ENCODE data around the gene ANO1. TPM values are rescaled to one million over a fixed set of nuclear protein-coding genes. Genes with fewer than 3 reads are reported as not detected.
"Not testable (repeated sequence)": the region's sequence is repeated elsewhere in the genome, so short reads cannot be mapped to it uniquely, and the experiment has no call there.

ANO1 gene
- total RNA-seq, 1 donor from 2014 or later, result 9.1 TPM

DNA sequence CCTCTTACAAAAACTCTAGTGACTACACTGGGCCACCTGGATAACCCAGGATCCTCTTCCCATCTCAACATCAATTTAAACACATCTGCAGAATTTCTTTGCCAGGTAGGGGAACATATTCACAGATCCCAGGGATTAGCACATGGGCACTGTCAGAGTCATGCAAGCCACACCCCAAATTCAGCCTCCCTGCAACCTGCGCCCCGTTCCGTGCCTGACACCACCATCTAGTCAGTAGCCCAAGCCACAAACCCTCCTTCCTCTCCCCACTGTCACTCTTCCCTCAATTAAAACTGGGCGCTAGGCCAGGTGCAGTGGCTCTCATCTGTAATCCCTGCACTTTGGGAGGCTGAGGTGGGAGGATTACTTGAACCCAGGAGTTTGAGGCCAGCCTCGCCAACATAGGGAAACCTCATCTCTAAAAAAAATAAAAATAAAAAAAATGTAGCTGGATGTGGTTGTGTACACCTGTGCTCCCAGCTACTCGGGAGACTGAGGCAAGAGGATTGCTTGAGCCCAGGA, 131.3 kb downstream of the ANO1 start:
- no peak for TF ChIP-seq CTCF (IDR thresholded peaks at IDR 0.05; ENCODE audit: unreplicated experiment)
- Mint-ChIP-seq H3K4me1 (ENCODE audit: low read depth) (peaks cover 14% of the 10 kb centered on the region), H3K4me3 (ENCODE audit: low read depth) (no peak overlapping the region)

GRCh38 chr11:70210051-70210501, 132.0 kb downstream of the ANO1 start:
- TF ChIP-seq CTCF (IDR thresholded peaks at IDR 0.05; ENCODE audit: unreplicated experiment), result no peak
- no peak for DNase-seq (ENCODE audit: low spot score, unreplicated experiment)
- peak overlapping the region; percentile 26 for H3K27ac Mint-ChIP-seq
- peaks cover 16% of the 10 kb centered on the region for H3K36me3 Mint-ChIP-seq (ENCODE audit: insufficient read depth)
- H3K9me3 Mint-ChIP-seq (ENCODE audit: low read depth), result no peaks in the 10 kb centered on the region
- no peak overlapping the region for H3K4me3 Mint-ChIP-seq (ENCODE audit: low read depth)
- H3K27me3 Mint-ChIP-seq, result peaks cover 5% of the 10 kb centered on the region
- peaks cover 9% of the 10 kb centered on the region for H3K4me1 Mint-ChIP-seq (ENCODE audit: low read depth)

More for the DNA sequence above, 131.3 kb downstream of the ANO1 start:
- Mint-ChIP-seq H3K27me3 (peaks cover 5% of the 10 kb centered on the region), H3K27ac (no peak overlapping the region), H3K9me3 (ENCODE audit: low read depth) (no peaks in the 10 kb centered on the region), H3K36me3 (ENCODE audit: insufficient read depth) (peaks cover 16% of the 10 kb centered on the region)
- DNase-seq (ENCODE audit: low spot score, unreplicated experiment), result no peak

GRCh38 chr11:70210530-70210929, 132.4 kb downstream of the ANO1 start:
- Mint-ChIP-seq H3K4me1 (ENCODE audit: low read depth) (peaks cover 8% of the 10 kb centered on the region), H3K9me3 (ENCODE audit: low read depth) (no peaks in the 10 kb centered on the region), H3K4me3 (ENCODE audit: low read depth) (no peak overlapping the region), H3K27me3 (peaks cover 5% of the 10 kb centered on the region), H3K36me3 (ENCODE audit: insufficient read depth) (peaks cover 16% of the 10 kb centered on the region), H3K27ac (no peak overlapping the region)
- DNase-seq (ENCODE audit: low spot score, unreplicated experiment), result no peak
- TF ChIP-seq CTCF (IDR thresholded peaks at IDR 0.05; ENCODE audit: unreplicated experiment), result no peak

DNA sequence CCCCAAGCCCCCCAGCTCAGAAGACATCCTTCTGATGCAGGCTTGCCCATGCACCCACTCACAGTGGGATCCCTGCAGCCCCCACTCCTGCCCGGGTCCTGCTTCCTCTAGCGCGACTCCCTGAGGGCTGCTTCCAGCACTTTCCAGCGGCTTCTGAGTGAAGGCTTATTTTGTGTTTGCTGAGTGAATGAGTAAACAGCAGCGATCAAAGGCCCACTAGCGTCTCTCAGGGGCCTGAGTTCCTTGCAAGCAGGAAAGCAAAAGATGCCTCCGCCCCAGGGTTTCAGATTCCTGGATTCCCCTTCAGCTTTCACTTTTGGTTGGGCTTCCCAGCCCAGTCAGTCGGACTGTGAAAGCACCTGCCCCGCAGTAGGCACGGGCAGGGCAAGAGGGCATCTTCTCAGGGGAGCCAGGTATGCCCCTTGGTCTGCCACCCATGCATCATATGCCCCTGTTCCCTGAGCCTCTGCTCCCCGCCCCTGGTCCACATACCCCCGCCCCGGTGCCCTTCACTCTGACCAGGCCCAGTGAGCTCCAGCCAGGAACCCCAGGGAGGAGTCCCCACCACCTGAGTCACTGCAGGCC, 134.2 kb downstream of the ANO1 start:
- peaks cover 8% of the 10 kb centered on the region for H3K4me1 Mint-ChIP-seq (ENCODE audit: low read depth)
- no peak overlapping the region for H3K4me3 Mint-ChIP-seq (ENCODE audit: low read depth)
- TF ChIP-seq CTCF (IDR thresholded peaks at IDR 0.05; ENCODE audit: unreplicated experiment), result no peak
- DNase-seq (ENCODE audit: low spot score, unreplicated experiment), result no peak
- H3K9me3 Mint-ChIP-seq (ENCODE audit: low read depth), result no peaks in the 10 kb centered on the region
- H3K27ac Mint-ChIP-seq, result no peak overlapping the region
- H3K36me3 Mint-ChIP-seq (ENCODE audit: insufficient read depth), result peaks cover 14% of the 10 kb centered on the region
- H3K27me3 Mint-ChIP-seq, result peaks cover 5% of the 10 kb centered on the region

DNA sequence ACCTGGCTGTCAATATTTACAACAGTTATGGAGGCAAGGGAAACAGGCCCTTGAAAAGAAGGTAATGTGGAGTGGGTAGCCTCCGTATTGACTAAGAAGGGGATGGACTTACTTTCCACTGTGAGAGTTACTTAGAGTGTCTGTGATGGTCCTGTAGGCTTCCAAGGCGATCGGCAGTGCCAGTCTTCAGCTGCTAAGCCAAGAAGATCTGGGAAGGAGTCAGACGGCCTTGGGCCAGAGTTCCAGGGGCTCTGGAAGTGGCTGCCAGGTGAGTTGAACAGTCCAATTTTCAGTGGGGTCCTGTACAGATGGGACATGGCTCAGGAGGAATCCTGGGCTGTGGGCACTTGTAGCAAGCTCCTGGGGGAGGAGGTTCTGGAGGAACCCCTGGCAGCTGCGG, 139.3 kb downstream of the ANO1 start:
- peaks cover 10% of the 10 kb centered on the region for H3K27me3 Mint-ChIP-seq
- not testable (repeated sequence) for H3K27ac Mint-ChIP-seq; H3K4me3 Mint-ChIP-seq (ENCODE audit: low read depth); H3K36me3 Mint-ChIP-seq (ENCODE audit: insufficient read depth); DNase-seq (ENCODE audit: low spot score, unreplicated experiment); H3K9me3 Mint-ChIP-seq (ENCODE audit: low read depth); H3K4me1 Mint-ChIP-seq (ENCODE audit: low read depth)

- not testable (repeated sequence) for H3K36me3 Mint-ChIP-seq (ENCODE audit: insufficient read depth)
Observed at GRCh38 chr11:70218076-70218475, 140.0 kb downstream of the ANO1 start.

More at GRCh38 chr11:70218076-70218475, 140.0 kb downstream of the ANO1 start:
- H3K4me3 Mint-ChIP-seq (ENCODE audit: low read depth); H3K9me3 Mint-ChIP-seq (ENCODE audit: low read depth); DNase-seq (ENCODE audit: low spot score, unreplicated experiment); H3K27me3 Mint-ChIP-seq; H3K27ac Mint-ChIP-seq; H3K4me1 Mint-ChIP-seq (ENCODE audit: low read depth): not testable (repeated sequence)

Measured in progenitor cell of endocrine pancreas (in vitro differentiated cells).